DOHH2 (cell line): ENCODE measurements around the gene DDN.

Experiments used
- H3F3A ChIP-seq: fragments of 200-600 bp; sonication (generic), shearing (Covaris generic); 2 replicates; pipeline ENCODE4 v1.6.0; 2016; ENCODE audit warnings: antibody characterized with exemption, mild to moderate bottlenecking; ENCODE audit not compliant: control insufficient read depth, insufficient read depth
- H3K27ac ChIP-seq: fragments of 200-600 bp; sonication (generic); 2 replicates; pipeline ENCODE4 v1.5.1; 2014; ENCODE audit warnings: low read depth, mild to moderate bottlenecking, low read length, moderate library complexity
- H3K27me3 ChIP-seq: fragments of 200-600 bp; sonication (generic); 2 replicates; pipeline ENCODE4 v1.6.1; 2014; ENCODE audit warnings: mild to moderate bottlenecking, low read length, mixed read lengths; ENCODE audit not compliant: control insufficient read depth
- H3K36me3 ChIP-seq: fragments of 200-600 bp; sonication (generic); 2 replicates; pipeline ENCODE4 v1.6.1; 2014; ENCODE audit warnings: mild to moderate bottlenecking, low read length, moderate library complexity, mixed read lengths; ENCODE audit not compliant: control insufficient read depth
- H3K4me1 ChIP-seq: fragments of 200-600 bp; sonication (generic); 2 replicates; pipeline ENCODE4 v1.6.1; 2014; ENCODE audit warnings: mild to moderate bottlenecking, low read length, mixed read lengths; ENCODE audit not compliant: control insufficient read depth
- H3K4me2 ChIP-seq: fragments of 200-600 bp; sonication (generic); 2 replicates; pipeline ENCODE4 v1.6.0; 2014; ENCODE audit warnings: mild to moderate bottlenecking, low read length, moderate library complexity
- H3K4me3 ChIP-seq: fragments of 200-600 bp; sonication (generic); 2 replicates; pipeline ENCODE4 v1.5.1; 2014; ENCODE audit warnings: mild to moderate bottlenecking, low read length, mixed read lengths
- H3K79me2 ChIP-seq: fragments of 200-600 bp; sonication (generic); 2 replicates; pipeline ENCODE4 v1.6.1; 2014; ENCODE audit warnings: mild to moderate bottlenecking, low read length, mixed read lengths; ENCODE audit not compliant: control insufficient read depth
- H3K9me2 ChIP-seq: fragments of 200-600 bp; sonication (generic); replicated peaks from 2 replicates; pipeline ENCODE4 v1.6.1; 2014; ENCODE audit warnings: mild to moderate bottlenecking, low read length, mixed read lengths; ENCODE audit not compliant: control insufficient read depth
- H3K9me3 ChIP-seq: fragments of 200-600 bp; sonication (generic); 2 replicates; pipeline ENCODE4 v1.6.1; 2014; ENCODE audit warnings: antibody characterized with exemption, low read length, mixed read lengths; ENCODE audit not compliant: control insufficient read depth, insufficient read depth
- H4K20me1 ChIP-seq: fragments of 200-600 bp; sonication (generic); 2 replicates; pipeline ENCODE4 v1.6.0; 2014; ENCODE audit warnings: low read depth, mild to moderate bottlenecking, antibody characterized with exemption, low read length, moderate library complexity; ENCODE audit not compliant: control insufficient read depth, insufficient read depth
- CTCF ChIP-seq: fragments of 200-600 bp; sonication (generic); IDR thresholded peaks from one replicate; pipeline ENCODE4 v1.5.1; 2014; ENCODE audit warnings: antibody characterized with exemption, mild to moderate bottlenecking, low read depth, low read length; ENCODE audit not compliant: poor library complexity, severe bottlenecking
- EZH2phosphoT487 ChIP-seq: fragments of 200-600 bp; sonication (generic); IDR thresholded peaks from 2 replicates; pipeline ENCODE4 v1.6.1; 2017; ENCODE audit warnings: borderline replicate concordance, mild to moderate bottlenecking, antibody characterized with exemption, low read length, moderate library complexity, mixed read lengths

Gene DDN

GRCh38 chr12:48985475-48985897, 13.7 kb downstream of the DDN start:
- peaks cover 12% of the 10 kb centered on the region for H3K4me1 ChIP-seq
- TF ChIP-seq EZH2phosphoT487, result no peak
- no peak for TF ChIP-seq CTCF
- no peaks in the 10 kb centered on the region for H3K9me3 ChIP-seq
- no peaks in the 10 kb centered on the region for H3K9me2 ChIP-seq
- no peaks in the 10 kb centered on the region for H3K79me2 ChIP-seq
- no peaks in the 10 kb centered on the region for H3F3A ChIP-seq
- no peaks in the 10 kb centered on the region for H3K36me3 ChIP-seq
- H3K4me2 ChIP-seq, result no peak overlapping the region
- no peaks in the 10 kb centered on the region for H4K20me1 ChIP-seq
- H3K4me3 ChIP-seq, result no peak overlapping the region
- H3K27me3 ChIP-seq, result peaks cover 71% of the 10 kb centered on the region
- no peak overlapping the region for H3K27ac ChIP-seq

- Histone ChIP-seq H3K9me2 (no peaks in the 10 kb centered on the region), H3F3A (no peaks in the 10 kb centered on the region), H3K27ac (no peak overlapping the region), H3K4me1 (peaks cover 40% of the 10 kb centered on the region), H3K4me3 (no peak overlapping the region), H3K27me3 (peaks cover 86% of the 10 kb centered on the region), H3K4me2 (no peak overlapping the region), H3K9me3 (no peaks in the 10 kb centered on the region), H3K36me3 (no peaks in the 10 kb centered on the region), H4K20me1 (no peaks in the 10 kb centered on the region), H3K79me2 (no peaks in the 10 kb centered on the region)
- TF ChIP-seq EZH2phosphoT487 (no peak), CTCF (no peak)
Observed at GRCh38 chr12:48982397-48983080, 16.6 kb downstream of the DDN start.

- TF ChIP-seq EZH2phosphoT487 (0 out of 2 replicates have a peak, but pooled peaks have one; percentile 11), CTCF (no peak)
- Histone ChIP-seq H3K79me2 (no peaks in the 10 kb centered on the region), H3K9me2 (no peaks in the 10 kb centered on the region), H3K9me3 (no peaks in the 10 kb centered on the region), H3F3A (no peaks in the 10 kb centered on the region), H4K20me1 (no peaks in the 10 kb centered on the region), H3K4me2 (peak overlapping the region; percentile 65; the same call in 1 of the 2 replicates), H3K27ac (no peak overlapping the region), H3K36me3 (no peaks in the 10 kb centered on the region), H3K4me1 (peaks cover 41% of the 10 kb centered on the region), H3K27me3 (peaks cover 90% of the 10 kb centered on the region), H3K4me3 (no peak overlapping the region; the same call in 1 of the 2 replicates)
Observed at GRCh38 chr12:48981757-48982157, 17.4 kb downstream of the DDN start.
